ENCODE results near the gene CABP7. TPM values are rescaled to one million over a fixed set of nuclear protein-coding genes. Genes with fewer than 3 reads are reported as not detected.

CABP7 gene
- total and polyA plus RNA-seq, 2 experiments from 2014 or later: 0.06 to 0.24 TPM

GRCh38 chr22:29740216-29740615 lies 20.4 kb downstream of the CABP7 start:
- Mint-ChIP-seq H3K4me3 (no peak overlapping the region), H3K9me3 (0 out of 3 replicates have a peak, but pooled peaks cover 2% of the 10 kb centered on the region), H3K27me3 (ENCODE audit: insufficient read depth, low read depth, poor library complexity) (peaks cover 4% of the 10 kb centered on the region), H3K4me1 (peaks cover 9% of the 10 kb centered on the region; the same call in 2 of the 3 replicates), H3K36me3 (ENCODE audit: low read depth) (peaks cover 3% of the 10 kb centered on the region; the same call in 1 of the 3 replicates), H3K27ac (no peak overlapping the region)
- TF ChIP-seq REST (IDR thresholded peaks at IDR 0.05; ENCODE audit: unreplicated experiment) (no peak), EZH2 (IDR thresholded peaks at IDR 0.05; ENCODE audit: low read depth, unreplicated experiment) (no peak)
- H3K27ac ChIP-seq (ENCODE audit: low read depth): no peak overlapping the region
- H3K4me2 ChIP-seq: no peak overlapping the region
- ATAC-seq (no peak), DNase-seq (ENCODE audit: low spot score) (no peak)
- H3K9me2 ChIP-seq (ENCODE audit: insufficient read depth): no peaks in the 10 kb centered on the region
- no peaks in the 10 kb centered on the region for H3K36me3 ChIP-seq (ENCODE audit: insufficient read depth)
- no peak overlapping the region for H3K4me3 ChIP-seq
- no peaks in the 10 kb centered on the region for H3K79me2 ChIP-seq (replicated peaks; ENCODE audit: insufficient read depth)
- H3K4me1 ChIP-seq (ENCODE audit: insufficient read depth): peaks cover 3% of the 10 kb centered on the region
- no peak overlapping the region for H2AFZ ChIP-seq
- H3F3A ChIP-seq (replicated peaks; ENCODE audit: low read depth): no peaks in the 10 kb centered on the region
- H3K27me3 ChIP-seq (ENCODE audit: insufficient read depth): no peaks in the 10 kb centered on the region
- H4K20me1 ChIP-seq (replicated peaks; ENCODE audit: insufficient read depth): no peaks in the 10 kb centered on the region

GRCh38 chr22:29741926-29742325 lies 22.1 kb downstream of the CABP7 start:
- no peak overlapping the region for H3K4me3 Mint-ChIP-seq
- H3K4me1 ChIP-seq (ENCODE audit: insufficient read depth): no peaks in the 10 kb centered on the region
- peaks cover 7% of the 10 kb centered on the region for H3K27me3 Mint-ChIP-seq (ENCODE audit: insufficient read depth, low read depth, poor library complexity)
- peaks cover 2% of the 10 kb centered on the region; the same call in 1 of the 3 replicates for H3K9me3 Mint-ChIP-seq
- H3K27me3 ChIP-seq (ENCODE audit: insufficient read depth): no peaks in the 10 kb centered on the region
- no peak overlapping the region for H3K27ac Mint-ChIP-seq
- no peak overlapping the region for H3K27ac ChIP-seq (ENCODE audit: low read depth)
- H3K79me2 ChIP-seq (replicated peaks; ENCODE audit: insufficient read depth): no peaks in the 10 kb centered on the region
- no peaks in the 10 kb centered on the region for H3K9me2 ChIP-seq (ENCODE audit: insufficient read depth)
- H3K4me3 ChIP-seq: no peak overlapping the region
- H3K36me3 ChIP-seq (ENCODE audit: insufficient read depth): no peaks in the 10 kb centered on the region
- no peaks in the 10 kb centered on the region for H4K20me1 ChIP-seq (replicated peaks; ENCODE audit: insufficient read depth)
- DNase-seq (ENCODE audit: low spot score) (no peak), ATAC-seq (no peak)
- TF ChIP-seq STAT1 (IDR thresholded peaks at IDR 0.05; ENCODE audit: unreplicated experiment) (no peak), EZH2phosphoT487 (IDR thresholded peaks at IDR 0.05; ENCODE audit: unreplicated experiment) (no peak), CTCF (conservative IDR thresholded peaks at IDR 0.05; ENCODE audit: low read depth in 2 of 2) (no peak), REST (IDR thresholded peaks at IDR 0.05; ENCODE audit: unreplicated experiment) (no peak)
- peaks cover 6% of the 10 kb centered on the region; the same call in 1 of the 3 replicates for H3K36me3 Mint-ChIP-seq (ENCODE audit: low read depth)
- H2AFZ ChIP-seq: no peak overlapping the region
- no peak overlapping the region for H3K4me2 ChIP-seq
- H3F3A ChIP-seq (replicated peaks; ENCODE audit: low read depth): no peaks in the 10 kb centered on the region
- H3K4me1 Mint-ChIP-seq: peaks cover 5% of the 10 kb centered on the region; the same call in 1 of the 3 replicates
